Measurements from ENCODE around the gene MB.

The MB gene

GRCh38 chr22:35609761-35610160, 7.4 kb downstream of the MB start:
- Histone ChIP-seq H3K4me1 (ENCODE audit: control insufficient read depth, insufficient read depth, low read length, poor library complexity, severe bottlenecking) (no peaks in the 10 kb centered on the region), H3K36me3 (ENCODE audit: control insufficient read depth, insufficient read depth, low read length) (no peaks in the 10 kb centered on the region), H3K27ac (ENCODE audit: insufficient read depth, low read length, poor library complexity, severe bottlenecking) (no peak overlapping the region), H3K9me3 (ENCODE audit: control insufficient read depth, low read length) (no peaks in the 10 kb centered on the region), H3K27me3 (replicated peaks; ENCODE audit: control insufficient read depth, insufficient read depth, low read length, poor library complexity, severe bottlenecking) (no peaks in the 10 kb centered on the region), H3K4me3 (ENCODE audit: insufficient read depth, low read depth, low read length, poor library complexity, severe bottlenecking) (no peak overlapping the region)
- DNase-seq = no peak

- no peaks in the 10 kb centered on the region for H3K36me3 ChIP-seq (ENCODE audit: control insufficient read depth, insufficient read depth, low read length)
- H3K27ac ChIP-seq (ENCODE audit: insufficient read depth, low read length, poor library complexity, severe bottlenecking) = no peak overlapping the region
- H3K9me3 ChIP-seq (ENCODE audit: control insufficient read depth, low read length) = no peaks in the 10 kb centered on the region
- H3K4me1 ChIP-seq (ENCODE audit: control insufficient read depth, insufficient read depth, low read length, poor library complexity, severe bottlenecking) = no peaks in the 10 kb centered on the region
- H3K27me3 ChIP-seq (replicated peaks; ENCODE audit: control insufficient read depth, insufficient read depth, low read length, poor library complexity, severe bottlenecking) = no peaks in the 10 kb centered on the region
- H3K4me3 ChIP-seq (ENCODE audit: insufficient read depth, low read depth, low read length, poor library complexity, severe bottlenecking) = no peak overlapping the region
- no peak for DNase-seq
Measured at GRCh38 chr22:35609261-35609660, 7.9 kb downstream of the MB start.

- H3K36me3 ChIP-seq (ENCODE audit: control insufficient read depth, insufficient read depth, low read length) = no peaks in the 10 kb centered on the region
- no peaks in the 10 kb centered on the region for H3K4me1 ChIP-seq (ENCODE audit: control insufficient read depth, insufficient read depth, low read length, poor library complexity, severe bottlenecking)
- no peak overlapping the region for H3K4me3 ChIP-seq (ENCODE audit: insufficient read depth, low read depth, low read length, poor library complexity, severe bottlenecking)
- H3K27ac ChIP-seq (ENCODE audit: insufficient read depth, low read length, poor library complexity, severe bottlenecking) = no peak overlapping the region
- DNase-seq = no peak
- H3K9me3 ChIP-seq (ENCODE audit: control insufficient read depth, low read length) = no peaks in the 10 kb centered on the region
- H3K27me3 ChIP-seq (replicated peaks; ENCODE audit: control insufficient read depth, insufficient read depth, low read length, poor library complexity, severe bottlenecking) = no peaks in the 10 kb centered on the region
Measured at GRCh38 chr22:35608088-35608487, 9.0 kb downstream of the MB start.

GRCh38 chr22:35606916-35607315, 10.2 kb downstream of the MB start:
- H3K4me1 ChIP-seq (ENCODE audit: control insufficient read depth, insufficient read depth, low read length, poor library complexity, severe bottlenecking) = no peaks in the 10 kb centered on the region
- DNase-seq = no peak
- no peaks in the 10 kb centered on the region for H3K9me3 ChIP-seq (ENCODE audit: control insufficient read depth, low read length)
- H3K36me3 ChIP-seq (ENCODE audit: control insufficient read depth, insufficient read depth, low read length) = no peaks in the 10 kb centered on the region
- H3K4me3 ChIP-seq (ENCODE audit: insufficient read depth, low read depth, low read length, poor library complexity, severe bottlenecking) = no peak overlapping the region
- no peak overlapping the region for H3K27ac ChIP-seq (ENCODE audit: insufficient read depth, low read length, poor library complexity, severe bottlenecking)
- no peaks in the 10 kb centered on the region for H3K27me3 ChIP-seq (replicated peaks; ENCODE audit: control insufficient read depth, insufficient read depth, low read length, poor library complexity, severe bottlenecking)

- DNase-seq = no peak
- no peak overlapping the region for H3K27ac ChIP-seq (ENCODE audit: insufficient read depth, low read length, poor library complexity, severe bottlenecking)
- H3K36me3 ChIP-seq (ENCODE audit: control insufficient read depth, insufficient read depth, low read length) = no peaks in the 10 kb centered on the region
- no peaks in the 10 kb centered on the region for H3K4me1 ChIP-seq (ENCODE audit: control insufficient read depth, insufficient read depth, low read length, poor library complexity, severe bottlenecking)
- no peaks in the 10 kb centered on the region for H3K9me3 ChIP-seq (ENCODE audit: control insufficient read depth, low read length)
- no peaks in the 10 kb centered on the region for H3K27me3 ChIP-seq (replicated peaks; ENCODE audit: control insufficient read depth, insufficient read depth, low read length, poor library complexity, severe bottlenecking)
- H3K4me3 ChIP-seq (ENCODE audit: insufficient read depth, low read depth, low read length, poor library complexity, severe bottlenecking) = no peak overlapping the region
Measured at GRCh38 chr22:35605851-35606481, 11.2 kb downstream of the MB start.

- no peaks in the 10 kb centered on the region for H3K36me3 ChIP-seq (ENCODE audit: control insufficient read depth, insufficient read depth, low read length)
- no peak for DNase-seq
- H3K9me3 ChIP-seq (ENCODE audit: control insufficient read depth, low read length) = no peaks in the 10 kb centered on the region
- no peaks in the 10 kb centered on the region for H3K27me3 ChIP-seq (replicated peaks; ENCODE audit: control insufficient read depth, insufficient read depth, low read length, poor library complexity, severe bottlenecking)
- no peak overlapping the region for H3K4me3 ChIP-seq (ENCODE audit: insufficient read depth, low read depth, low read length, poor library complexity, severe bottlenecking)
- H3K4me1 ChIP-seq (ENCODE audit: control insufficient read depth, insufficient read depth, low read length, poor library complexity, severe bottlenecking) = no peaks in the 10 kb centered on the region
- no peak overlapping the region for H3K27ac ChIP-seq (ENCODE audit: insufficient read depth, low read length, poor library complexity, severe bottlenecking)
Measured at GRCh38 chr22:35605369-35605680, 11.8 kb downstream of the MB start.

GRCh38 chr22:35604621-35605368, 12.3 kb downstream of the MB start:
- no peak overlapping the region for H3K27ac ChIP-seq (ENCODE audit: insufficient read depth, low read length, poor library complexity, severe bottlenecking)
- H3K4me3 ChIP-seq (ENCODE audit: insufficient read depth, low read depth, low read length, poor library complexity, severe bottlenecking) = no peak overlapping the region
- DNase-seq = no peak
- H3K36me3 ChIP-seq (ENCODE audit: control insufficient read depth, insufficient read depth, low read length) = no peaks in the 10 kb centered on the region
- H3K9me3 ChIP-seq (ENCODE audit: control insufficient read depth, low read length) = no peaks in the 10 kb centered on the region
- no peaks in the 10 kb centered on the region for H3K27me3 ChIP-seq (replicated peaks; ENCODE audit: control insufficient read depth, insufficient read depth, low read length, poor library complexity, severe bottlenecking)
- H3K4me1 ChIP-seq (ENCODE audit: control insufficient read depth, insufficient read depth, low read length, poor library complexity, severe bottlenecking) = no peaks in the 10 kb centered on the region

- DNase-seq = no peak
- no peak overlapping the region for H3K4me3 ChIP-seq (ENCODE audit: insufficient read depth, low read depth, low read length, poor library complexity, severe bottlenecking)
- H3K27me3 ChIP-seq (replicated peaks; ENCODE audit: control insufficient read depth, insufficient read depth, low read length, poor library complexity, severe bottlenecking) = no peaks in the 10 kb centered on the region
- no peaks in the 10 kb centered on the region for H3K9me3 ChIP-seq (ENCODE audit: control insufficient read depth, low read length)
- no peaks in the 10 kb centered on the region for H3K36me3 ChIP-seq (ENCODE audit: control insufficient read depth, insufficient read depth, low read length)
- no peaks in the 10 kb centered on the region for H3K4me1 ChIP-seq (ENCODE audit: control insufficient read depth, insufficient read depth, low read length, poor library complexity, severe bottlenecking)
- no peak overlapping the region for H3K27ac ChIP-seq (ENCODE audit: insufficient read depth, low read length, poor library complexity, severe bottlenecking)
Measured at GRCh38 chr22:35601743-35602615, 15.2 kb downstream of the MB start.

- Histone ChIP-seq H3K4me1 (ENCODE audit: control insufficient read depth, insufficient read depth, low read length, poor library complexity, severe bottlenecking) (no peaks in the 10 kb centered on the region), H3K4me3 (ENCODE audit: insufficient read depth, low read depth, low read length, poor library complexity, severe bottlenecking) (no peak overlapping the region), H3K36me3 (ENCODE audit: control insufficient read depth, insufficient read depth, low read length) (no peaks in the 10 kb centered on the region), H3K27me3 (replicated peaks; ENCODE audit: control insufficient read depth, insufficient read depth, low read length, poor library complexity, severe bottlenecking) (no peaks in the 10 kb centered on the region), H3K9me3 (ENCODE audit: control insufficient read depth, low read length) (no peaks in the 10 kb centered on the region), H3K27ac (ENCODE audit: insufficient read depth, low read length, poor library complexity, severe bottlenecking) (no peak overlapping the region)
- no peak for DNase-seq
Measured at GRCh38 chr22:35601013-35601580, 16.0 kb downstream of the MB start.

GRCh38 chr22:35600476-35600875, 16.7 kb downstream of the MB start:
- Histone ChIP-seq H3K4me3 (ENCODE audit: insufficient read depth, low read depth, low read length, poor library complexity, severe bottlenecking) (no peak overlapping the region), H3K27ac (ENCODE audit: insufficient read depth, low read length, poor library complexity, severe bottlenecking) (no peak overlapping the region), H3K9me3 (ENCODE audit: control insufficient read depth, low read length) (no peaks in the 10 kb centered on the region), H3K36me3 (ENCODE audit: control insufficient read depth, insufficient read depth, low read length) (no peaks in the 10 kb centered on the region), H3K27me3 (replicated peaks; ENCODE audit: control insufficient read depth, insufficient read depth, low read length, poor library complexity, severe bottlenecking) (no peaks in the 10 kb centered on the region), H3K4me1 (ENCODE audit: control insufficient read depth, insufficient read depth, low read length, poor library complexity, severe bottlenecking) (no peaks in the 10 kb centered on the region)
- no peak for DNase-seq
